ENCODE data around the gene CISD2. TPM values are rescaled to one million over a fixed set of nuclear protein-coding genes. Genes with fewer than 3 reads are reported as not detected.

CISD2 gene
- total RNA-seq: 16.5 and 24.4 TPM in 2 replicates

GRCh38 chr4:102868781-102869568 is at the start of gene CISD2:
Gene CISD2 (plus strand): TSS chr4:102868992. CDS start chr4:102869085, 93 bp downstream.

GRCh38 chr4:102826890-102827673 is 41.7 kb upstream of the CISD2 start, which contains the start of gene UBE2D3:
Gene UBE2D3 (minus strand): TSS chr4:102827551. CDS start chr4:102826508, 1,043 bp downstream.

Other genes starting within 250 kb of the CISD2 start
- gene MANBA, start 108.0 kb upstream of the CISD2 start, total RNA-seq: 7.3 and 14.2 TPM in 2 replicates
- gene UBE2D3, start 41.4 kb upstream of the CISD2 start, total RNA-seq: 380 and 399 TPM in 2 replicates
- gene SLC9B1, start 150.7 kb downstream of the CISD2 start, total RNA-seq: 0.74 TPM in 1 of 2 replicates, not detected in the other
- 24.7 and 27.0 TPM in 2 replicates for gene SLC9B2, start 207.8 kb downstream of the CISD2 start, total RNA-seq
- 16.3 and 17.7 TPM in 2 replicates for gene BDH2, start 230.8 kb downstream of the CISD2 start, total RNA-seq